HepG2 (cell line): ENCODE measurements around the gene CBX2. TPM values are rescaled to one million over a fixed set of nuclear protein-coding genes. Genes with fewer than 3 reads are reported as not detected.

Experiments used
- GTF3A ChIP-seq: sonication (generic); formaldehyde crosslinking; conservative IDR thresholded peaks from 2 replicates; pipeline ENCODE4 v1.4.0; 2020; ENCODE audit warnings: mild to moderate bottlenecking, missing genetic modification reagents
- HOXA3 ChIP-seq: sonication (generic); formaldehyde crosslinking; IDR thresholded peaks from 2 replicates; pipeline ENCODE4 v1.5.0; 2020; ENCODE audit warnings: missing genetic modification reagents
- ISL2 ChIP-seq: sonication (generic); formaldehyde crosslinking; IDR thresholded peaks from 2 replicates; pipeline ENCODE4 v1.5.0; 2020; ENCODE audit warnings: missing genetic modification reagents
- NCOR1 ChIP-seq: fragments of 200-600 bp; sonication (generic); IDR thresholded peaks from 2 replicates; pipeline ENCODE4 v1.7.0; 2017; ENCODE audit warnings: antibody characterized with exemption, low read length, borderline replicate concordance
- POGZ ChIP-seq: sonication (generic); formaldehyde crosslinking; IDR thresholded peaks from 2 replicates; pipeline ENCODE4 v1.4.0; 2020; ENCODE audit warnings: mild to moderate bottlenecking, missing genetic modification reagents
- PTBP1 ChIP-seq: fragments of 200-400 bp; formaldehyde crosslinking; IDR thresholded peaks from 2 replicates; pipeline ENCODE4 v1.6.1; 2018; ENCODE audit warnings: low read length, low read depth; ENCODE audit not compliant: poor library complexity, severe bottlenecking
- RFX1 ChIP-seq: fragments of 450-650 bp; IDR thresholded peaks from 2 replicates; pipeline ENCODE4 v1.6.1; 2017
- TEAD2 ChIP-seq: sonication (generic); formaldehyde crosslinking; IDR thresholded peaks from 2 replicates; pipeline ENCODE4 v1.9.0; 2021; ENCODE audit warnings: missing genetic modification reagents
- ZBTB20 ChIP-seq: sonication (generic); formaldehyde crosslinking; IDR thresholded peaks from 2 replicates; pipeline ENCODE4 v1.8.1; 2023; ENCODE audit warnings: missing genetic modification reagents, low read depth, mild to moderate bottlenecking, borderline replicate concordance
- ZBTB7B ChIP-seq: sonication (generic); formaldehyde crosslinking; IDR thresholded peaks from 2 replicates; pipeline ENCODE4 v1.4.0; 2020; ENCODE audit warnings: missing genetic modification reagents
- ZNF138 ChIP-seq: sonication (generic); formaldehyde crosslinking; IDR thresholded peaks from 2 replicates; pipeline ENCODE4 v1.5.0; 2020; ENCODE audit warnings: mild to moderate bottlenecking, low read depth, missing genetic modification reagents
- ZNF234 ChIP-seq: sonication (generic); formaldehyde crosslinking; conservative IDR thresholded peaks from 2 replicates; pipeline ENCODE4 v1.5.1; 2020; ENCODE audit warnings: mild to moderate bottlenecking, missing genetic modification reagents
- ZNF430 ChIP-seq: sonication (generic); formaldehyde crosslinking; IDR thresholded peaks from 2 replicates; pipeline ENCODE4 v1.9.0; 2021; ENCODE audit warnings: mild to moderate bottlenecking, missing genetic modification reagents
- ZNF672 ChIP-seq: sonication (generic); formaldehyde crosslinking; IDR thresholded peaks from 2 replicates; pipeline ENCODE4 v1.8.1; 2022; ENCODE audit warnings: missing genetic modification reagents
- ZNF691 ChIP-seq: sonication (generic); formaldehyde crosslinking; IDR thresholded peaks from 2 replicates; pipeline ENCODE4 v1.4.0; 2020; ENCODE audit warnings: missing genetic modification reagents, low read depth, mild to moderate bottlenecking, borderline replicate concordance
- ZNF777 ChIP-seq: sonication (generic); formaldehyde crosslinking; IDR thresholded peaks from 2 replicates; pipeline ENCODE4 v1.4.0; 2020; ENCODE audit warnings: missing genetic modification reagents
- ZSCAN25 ChIP-seq: sonication (generic); formaldehyde crosslinking; IDR thresholded peaks from 2 replicates; pipeline ENCODE4 v1.8.0; 2022; ENCODE audit warnings: mild to moderate bottlenecking, missing genetic modification reagents
- polyA plus RNA-seq, 8 experiments: library from polyadenylated mRNA; depleted of rRNA in 3 of 8; stranded (reverse) in 7 of 8; unstranded in 1 of 8; fragments of >200 nt; fragmentation: Illumina TruSeq in 4 of 8; extraction: Trizol in 4 of 8; gene quantifications; 2 replicates each; pipeline versions ENCODE4 v1.2.1 to v1.2.3, GENCODE V29; 2011 to 2016; ENCODE audit warnings: low read depth in 4 of 8, missing spikeins in 1 of 8, mixed read lengths in 1 of 8; ENCODE audit not compliant: insufficient read depth in 1 of 8
- total RNA-seq, 5 experiments: library from RNA; depleted of rRNA; stranded (reverse); fragments of >200 nt; fragmentation: Illumina TruSeq; extraction: Trizol; gene quantifications; 2 replicates each; pipeline ENCODE4 v1.2.3, GENCODE V29; 2016; ENCODE audit warnings: low read depth in 1 of 5
- TF ChIP-seq, protein P1 (sequence below), 2 experiments: sonication (generic) in 1 of 2; formaldehyde crosslinking in 1 of 2; IDR thresholded peaks; 2 replicates each; pipeline versions ENCODE4 v1.6.1 to v1.9.0; 2014 to 2022; ENCODE audit warnings: antibody characterized with exemption in 1 of 2, borderline replicate concordance in 1 of 2, inconsistent platforms in 1 of 2, low read depth in 1 of 2, missing genetic modification reagents in 1 of 2
- TF ChIP-seq, protein P2 (sequence below): sonication (generic); formaldehyde crosslinking; IDR thresholded peaks from 2 replicates; pipeline ENCODE4 v1.5.0; 2020; ENCODE audit warnings: mild to moderate bottlenecking, missing genetic modification reagents

Gene CBX2
- total and polyA plus RNA-seq, 2 of the 13 experiments (the other 11 are each of a cell fraction or from before 2014, with no cell fraction given): 14.5 to 31.1 TPM

- TF ChIP-seq, protein P1, sequence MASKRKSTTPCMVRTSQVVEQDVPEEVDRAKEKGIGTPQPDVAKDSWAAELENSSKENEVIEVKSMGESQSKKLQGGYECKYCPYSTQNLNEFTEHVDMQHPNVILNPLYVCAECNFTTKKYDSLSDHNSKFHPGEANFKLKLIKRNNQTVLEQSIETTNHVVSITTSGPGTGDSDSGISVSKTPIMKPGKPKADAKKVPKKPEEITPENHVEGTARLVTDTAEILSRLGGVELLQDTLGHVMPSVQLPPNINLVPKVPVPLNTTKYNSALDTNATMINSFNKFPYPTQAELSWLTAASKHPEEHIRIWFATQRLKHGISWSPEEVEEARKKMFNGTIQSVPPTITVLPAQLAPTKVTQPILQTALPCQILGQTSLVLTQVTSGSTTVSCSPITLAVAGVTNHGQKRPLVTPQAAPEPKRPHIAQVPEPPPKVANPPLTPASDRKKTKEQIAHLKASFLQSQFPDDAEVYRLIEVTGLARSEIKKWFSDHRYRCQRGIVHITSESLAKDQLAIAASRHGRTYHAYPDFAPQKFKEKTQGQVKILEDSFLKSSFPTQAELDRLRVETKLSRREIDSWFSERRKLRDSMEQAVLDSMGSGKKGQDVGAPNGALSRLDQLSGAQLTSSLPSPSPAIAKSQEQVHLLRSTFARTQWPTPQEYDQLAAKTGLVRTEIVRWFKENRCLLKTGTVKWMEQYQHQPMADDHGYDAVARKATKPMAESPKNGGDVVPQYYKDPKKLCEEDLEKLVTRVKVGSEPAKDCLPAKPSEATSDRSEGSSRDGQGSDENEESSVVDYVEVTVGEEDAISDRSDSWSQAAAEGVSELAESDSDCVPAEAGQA (IDR thresholded peaks at IDR 0.05; ENCODE audit: low read depth): no peak
- TF ChIP-seq, protein P1 (CRISPR knock-in tag; IDR thresholded peaks at IDR 0.05; ENCODE audit: borderline replicate concordance): peak; percentile 32; the same call in 1 of the 2 replicates
- TF ChIP-seq ZNF777 (CRISPR knock-in tag) (no peak), PTBP1 (no peak), POGZ (CRISPR knock-in tag) (no peak), ZBTB7B (CRISPR knock-in tag) (peak; percentile 58), ISL2 (CRISPR knock-in tag) (0 out of 2 replicates have a peak, but pooled peaks have one; percentile 28), ZNF430 (peak; percentile 24; the same call in 1 of the 2 replicates), ZSCAN25 (CRISPR knock-in tag) (no peak), TEAD2 (CRISPR knock-in tag) (no peak), GTF3A (CRISPR knock-in tag) (no peak), ZBTB20 (CRISPR knock-in tag) (peak; percentile 65; the same call in 1 of the 2 replicates), HOXA3 (CRISPR knock-in tag) (no peak), ZNF138 (no peak), ZNF691 (CRISPR knock-in tag) (no peak), ZNF672 (no peak), RFX1 (no peak), ZNF234 (CRISPR knock-in tag) (no peak), NCOR1 (no peak; the same call in 1 of the 2 replicates)
- TF ChIP-seq, protein P2, sequence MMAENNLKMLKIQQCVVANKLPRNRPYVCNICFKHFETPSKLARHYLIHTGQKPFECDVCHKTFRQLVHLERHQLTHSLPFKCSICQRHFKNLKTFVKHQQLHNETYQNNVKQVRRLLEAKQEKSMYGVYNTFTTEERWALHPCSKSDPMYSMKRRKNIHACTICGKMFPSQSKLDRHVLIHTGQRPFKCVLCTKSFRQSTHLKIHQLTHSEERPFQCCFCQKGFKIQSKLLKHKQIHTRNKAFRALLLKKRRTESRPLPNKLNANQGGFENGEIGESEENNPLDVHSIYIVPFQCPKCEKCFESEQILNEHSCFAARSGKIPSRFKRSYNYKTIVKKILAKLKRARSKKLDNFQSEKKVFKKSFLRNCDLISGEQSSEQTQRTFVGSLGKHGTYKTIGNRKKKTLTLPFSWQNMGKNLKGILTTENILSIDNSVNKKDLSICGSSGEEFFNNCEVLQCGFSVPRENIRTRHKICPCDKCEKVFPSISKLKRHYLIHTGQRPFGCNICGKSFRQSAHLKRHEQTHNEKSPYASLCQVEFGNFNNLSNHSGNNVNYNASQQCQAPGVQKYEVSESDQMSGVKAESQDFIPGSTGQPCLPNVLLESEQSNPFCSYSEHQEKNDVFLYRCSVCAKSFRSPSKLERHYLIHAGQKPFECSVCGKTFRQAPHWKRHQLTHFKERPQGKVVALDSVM (CRISPR knock-in tag): 0 out of 2 replicates have a peak, but pooled peaks have one; percentile 6
Observed at GRCh38 chr17:79777120-79777893, 641 bp upstream of the CBX2 start (continued).
